Measurements from ENCODE around the gene SORCS2.
"Not testable (repeated sequence)": the region's sequence is repeated elsewhere in the genome, so short reads cannot be mapped to it uniquely, and the experiment has no call there.

The SORCS2 gene

DNA sequence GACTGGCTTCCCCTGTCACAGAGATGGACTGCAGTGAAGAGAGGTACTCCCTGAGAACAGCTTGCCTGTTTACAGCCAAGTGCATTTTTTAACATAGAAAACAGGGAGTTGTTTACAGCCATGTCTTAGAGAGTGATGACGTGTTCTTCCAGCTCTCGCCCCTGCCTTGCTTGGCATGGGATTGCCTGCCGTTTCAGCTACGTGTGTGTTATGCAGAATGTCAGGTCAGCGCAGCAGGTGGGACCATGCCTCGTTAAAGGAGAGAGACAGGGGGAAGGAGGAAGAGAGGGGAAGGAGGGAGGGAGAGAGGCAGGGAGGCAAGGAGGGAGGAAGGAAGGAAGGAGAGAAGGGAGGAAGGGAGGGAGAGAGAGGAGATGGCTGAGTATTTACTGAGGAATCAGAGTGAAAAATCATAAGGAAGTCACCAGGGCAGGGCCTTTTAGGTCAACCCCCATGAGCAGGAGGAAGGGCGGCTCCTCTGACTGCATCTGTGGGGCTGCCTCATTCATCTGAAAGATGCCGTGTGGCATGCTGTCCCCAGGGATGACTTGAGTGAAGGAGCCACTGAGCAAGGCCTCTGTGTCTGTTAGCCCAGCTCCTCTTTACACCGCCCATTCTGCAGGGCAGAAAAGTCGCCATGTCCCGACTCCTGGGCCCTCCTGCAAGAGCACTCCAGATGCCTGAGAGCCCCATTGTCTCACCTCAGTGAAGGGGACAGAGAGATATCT lies 382.1 kb downstream of the SORCS2 start:
- no peak overlapping the region for H3K4me3 ChIP-seq (ENCODE audit: low read length)
- DNase-seq (ENCODE audit: low read depth, low spot score) = no peak

DNA sequence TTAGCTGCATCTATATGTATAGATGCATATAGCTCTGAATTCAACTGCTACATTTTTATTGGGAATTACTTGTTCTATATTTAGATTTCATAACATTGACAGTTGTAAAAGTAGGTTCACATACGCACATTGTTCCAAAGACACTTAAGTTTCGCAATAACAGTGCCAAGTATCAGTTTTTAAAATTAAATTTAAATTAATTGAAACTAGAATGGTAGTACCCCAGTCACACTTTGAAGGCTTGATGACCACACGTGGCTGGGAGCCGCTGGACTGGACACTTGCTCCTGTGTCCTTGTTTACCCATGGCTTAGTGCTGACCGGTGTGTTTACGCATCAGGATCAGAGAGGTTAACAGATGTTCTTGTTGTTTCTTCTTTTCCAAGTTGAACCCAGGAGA lies 383.1 kb downstream of the SORCS2 start:
- no peak overlapping the region for H3K4me3 ChIP-seq (ENCODE audit: low read length)
- DNase-seq (ENCODE audit: low read depth, low spot score) = no peak

DNA sequence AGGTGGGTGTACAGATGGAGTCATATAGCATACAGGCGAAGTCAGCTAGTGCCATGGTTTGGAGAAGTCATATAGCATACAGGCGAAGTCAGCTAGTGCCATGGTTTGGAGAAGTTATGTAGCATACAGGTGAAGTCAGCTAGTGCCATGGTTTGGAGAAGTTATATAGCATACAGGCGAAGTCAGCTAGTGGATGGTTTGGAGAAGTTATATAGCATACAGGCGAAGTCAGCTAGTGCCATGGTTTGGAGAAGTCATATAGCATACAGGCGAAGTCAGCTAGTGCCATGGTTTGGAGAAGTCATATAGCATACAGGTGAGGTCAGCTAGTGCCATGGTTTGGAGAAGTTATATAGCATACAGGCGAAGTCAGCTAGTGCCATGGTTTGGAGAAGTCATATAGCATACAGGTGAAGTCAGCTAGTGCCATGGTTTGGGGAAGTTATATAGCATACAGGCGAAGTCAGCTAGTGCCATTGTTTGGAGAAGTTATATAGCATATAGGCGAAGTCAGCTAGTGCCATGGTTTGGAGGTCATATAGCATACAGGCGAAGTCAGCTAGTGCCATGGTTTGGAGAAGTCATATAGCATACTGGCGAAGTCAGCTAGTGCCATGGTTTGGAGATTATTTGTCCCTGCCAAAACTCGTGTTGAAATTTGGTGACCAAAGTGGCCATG lies 385.2 kb downstream of the SORCS2 start:
- not testable (repeated sequence) for H3K4me3 ChIP-seq (ENCODE audit: low read length); DNase-seq (ENCODE audit: low read depth, low spot score)

DNA sequence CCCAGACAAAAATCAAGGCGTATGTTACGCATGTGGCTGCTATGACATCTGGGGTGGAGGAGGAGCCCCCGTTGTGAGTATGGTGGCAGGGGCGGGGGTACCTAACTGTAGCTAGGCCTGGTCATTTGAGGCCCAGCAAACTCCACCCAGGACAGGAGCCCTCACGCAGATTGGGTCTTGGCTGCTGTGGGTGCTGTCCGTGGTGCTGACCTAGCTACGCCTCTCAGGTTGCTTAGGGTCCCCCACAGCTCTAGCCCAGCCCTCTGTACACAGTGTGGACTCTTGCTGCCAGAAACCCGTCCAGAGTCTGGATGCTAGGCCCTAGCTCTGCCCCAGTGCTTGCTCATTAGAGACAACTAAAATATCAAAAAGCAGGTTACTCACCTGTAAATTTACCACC lies 389.1 kb downstream of the SORCS2 start:
- no peak overlapping the region for H3K4me3 ChIP-seq (ENCODE audit: low read length)
- peak; percentile 28 for DNase-seq (ENCODE audit: low read depth, low spot score)

DNA sequence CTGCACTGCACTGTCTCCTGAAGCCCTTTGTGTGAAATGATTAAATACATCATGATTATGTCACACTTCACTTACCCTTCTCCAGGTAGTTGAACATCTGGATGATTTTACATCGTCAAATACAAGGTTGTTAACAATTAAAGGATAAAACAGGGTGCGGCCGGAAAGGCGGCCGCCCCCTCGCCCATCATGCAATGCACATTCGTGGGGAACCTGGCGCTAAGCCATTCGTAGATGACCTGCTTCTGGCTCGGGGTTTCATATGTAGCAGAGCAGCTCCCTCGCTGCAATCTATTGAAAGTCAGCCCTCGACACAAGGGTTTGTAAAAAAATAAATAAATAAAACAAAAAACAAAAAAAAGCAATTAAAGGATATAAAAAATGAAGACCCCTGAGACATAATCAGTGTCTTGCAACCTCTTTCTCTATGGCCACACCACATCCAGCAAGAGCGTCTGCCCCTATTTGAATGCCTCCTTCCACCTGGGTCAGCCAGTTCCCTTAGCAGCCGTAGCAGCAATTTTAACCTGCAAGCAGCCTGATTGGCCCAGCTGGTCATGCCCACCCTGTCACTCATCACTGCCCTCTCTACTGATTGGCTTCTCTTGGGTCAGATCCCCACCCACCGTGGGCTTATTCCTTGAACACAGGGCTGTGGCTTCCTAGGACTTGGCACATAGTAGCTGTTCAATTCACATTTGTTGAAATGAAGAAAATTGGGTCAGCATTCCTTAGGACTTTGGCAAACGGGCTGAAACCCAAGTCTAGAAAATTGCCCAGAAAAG lies 390.2 kb downstream of the SORCS2 start:
- DNase-seq (ENCODE audit: low read depth, low spot score) = no peak
- no peak overlapping the region for H3K4me3 ChIP-seq (ENCODE audit: low read length)

DNA sequence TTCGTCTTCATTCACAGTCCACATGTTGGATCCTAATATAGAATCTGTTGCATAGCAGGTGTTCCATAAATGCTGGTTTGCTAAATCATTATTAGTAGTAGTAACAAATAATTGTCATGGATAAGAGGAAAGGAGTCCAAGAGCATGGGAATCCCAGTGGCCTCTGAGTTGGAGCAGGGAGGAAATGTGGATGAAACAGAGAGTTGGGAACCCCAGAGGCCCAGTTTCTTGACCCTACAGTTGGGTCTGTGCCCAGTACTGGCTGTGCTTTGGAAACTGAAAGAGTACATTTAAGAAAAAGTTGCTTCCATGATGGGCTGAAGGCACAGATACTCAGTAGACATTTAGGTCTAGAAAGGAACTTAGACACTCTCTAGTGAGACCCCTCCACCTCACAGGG lies 391.8 kb downstream of the SORCS2 start:
- H3K4me3 ChIP-seq (ENCODE audit: low read length) = no peak overlapping the region
- no peak for DNase-seq (ENCODE audit: low read depth, low spot score)

DNA sequence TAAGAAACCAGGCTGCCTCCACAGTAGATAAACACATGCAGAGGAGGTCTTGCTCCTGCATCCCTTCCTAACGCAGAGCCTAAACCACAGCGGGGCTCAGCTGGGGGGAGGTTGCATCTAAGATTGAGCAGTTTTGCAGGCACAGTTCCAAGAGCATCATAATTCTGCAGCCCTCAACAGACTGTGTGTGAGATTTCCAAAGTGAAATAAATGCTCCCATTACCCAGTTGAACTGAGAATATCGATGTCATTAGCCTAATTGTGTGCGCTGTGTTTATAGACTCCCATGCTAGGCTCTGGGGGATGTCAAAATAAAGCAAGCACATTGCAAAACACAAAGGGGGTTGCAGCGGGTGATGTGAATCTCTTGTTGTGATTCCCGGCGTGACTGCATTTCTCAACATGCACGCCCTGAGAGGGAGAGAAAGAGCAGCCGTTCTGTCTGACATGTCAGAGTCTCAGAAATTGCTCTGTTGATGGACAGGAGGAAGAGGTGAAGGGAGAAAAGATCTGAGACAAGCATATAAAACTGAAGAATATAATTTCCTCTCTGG lies 392.3 kb downstream of the SORCS2 start:
- no peak for DNase-seq (ENCODE audit: low read depth, low spot score)
- no peak overlapping the region for H3K4me3 ChIP-seq (ENCODE audit: low read length)

DNA sequence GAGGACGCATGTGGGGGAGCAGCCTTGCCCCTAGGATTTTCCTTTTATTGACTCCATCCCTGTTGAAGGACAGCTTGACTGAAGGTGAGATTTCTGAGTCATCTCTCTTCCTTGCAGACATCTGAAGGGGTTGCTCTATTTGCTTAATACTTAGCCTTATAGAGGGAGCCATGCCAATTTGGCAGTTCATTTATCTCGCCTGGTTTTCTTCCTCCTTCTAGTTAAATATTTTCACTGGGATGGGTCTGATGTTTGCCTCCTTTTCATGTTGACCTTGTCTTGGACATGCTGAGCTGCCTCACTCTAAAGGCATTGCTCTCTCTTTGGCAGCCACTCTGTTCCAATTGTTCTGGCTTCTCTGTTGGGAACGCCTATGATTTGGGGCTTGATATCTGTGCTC lies 393.4 kb downstream of the SORCS2 start:
- no peak for DNase-seq (ENCODE audit: low read depth, low spot score)
- H3K4me3 ChIP-seq (ENCODE audit: low read length) = no peak overlapping the region

DNA sequence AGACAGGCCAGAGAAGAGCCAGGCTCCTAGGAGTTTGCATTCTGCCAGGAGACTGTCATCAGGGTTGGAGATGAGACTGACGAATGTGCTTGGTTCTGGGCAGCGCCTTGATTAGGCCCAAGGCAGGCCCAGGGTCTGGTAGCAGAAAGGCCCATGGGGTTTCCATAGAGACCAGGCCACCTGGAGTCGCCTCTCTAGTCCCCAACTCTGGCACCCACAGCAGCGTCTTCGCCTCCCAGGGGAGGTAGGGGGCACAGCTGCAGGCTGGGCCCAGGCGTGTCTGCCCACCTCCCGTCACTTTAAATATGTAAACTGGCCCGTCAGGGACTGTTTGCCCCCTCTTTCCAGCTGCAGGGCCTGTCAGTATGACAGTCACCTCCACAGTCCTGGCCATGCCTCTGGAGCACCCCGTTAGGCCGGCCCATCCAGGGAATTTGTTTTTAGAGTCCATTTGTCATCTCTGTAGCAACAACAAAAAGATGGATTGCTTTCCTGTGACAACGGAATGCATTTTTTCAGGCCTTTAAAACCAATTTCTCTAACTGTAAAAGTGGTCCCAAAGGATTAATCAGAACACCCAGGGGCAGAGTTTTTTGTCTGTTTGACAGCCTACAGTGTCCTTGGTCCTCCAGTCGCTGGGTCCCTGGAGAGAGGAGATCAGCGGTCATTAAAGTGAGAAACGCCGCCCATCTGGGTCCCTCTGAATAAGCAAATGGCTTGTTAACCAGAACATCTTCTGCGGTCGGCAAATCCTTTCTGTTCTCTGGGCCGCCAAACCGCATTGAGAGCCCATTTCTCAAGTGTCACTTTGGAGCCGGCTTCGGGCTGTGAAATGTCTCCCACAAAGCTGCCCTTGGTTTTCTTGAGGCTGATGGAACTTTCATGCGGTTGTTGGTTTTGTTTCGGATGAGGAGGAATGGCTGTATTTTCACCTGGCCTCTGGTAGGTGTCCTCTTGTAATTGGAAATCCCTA lies 395.4 kb downstream of the SORCS2 start:
- DNase-seq (ENCODE audit: low read depth, low spot score) = no peak
- no peak overlapping the region for H3K4me3 ChIP-seq (ENCODE audit: low read length)

DNA sequence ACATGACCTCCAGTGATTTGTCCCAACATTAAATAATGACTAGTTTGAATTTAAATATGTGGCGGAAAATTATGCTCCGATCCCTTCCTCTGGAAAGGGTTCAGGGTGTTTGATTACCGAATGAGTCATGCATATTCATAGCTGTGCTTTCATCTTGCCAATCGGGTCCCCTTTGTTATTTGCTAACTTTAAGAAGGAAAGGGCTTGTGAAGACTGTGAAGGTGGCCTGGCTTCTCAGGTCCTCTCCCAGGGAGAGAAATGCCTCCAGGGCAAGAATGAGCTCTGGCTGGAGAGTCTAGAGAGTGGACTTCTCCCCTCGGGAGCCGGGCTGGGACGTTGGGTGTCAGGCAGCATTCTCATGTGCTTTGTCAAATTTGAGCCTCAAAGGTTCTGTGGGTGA lies 397.9 kb downstream of the SORCS2 start:
- H3K4me3 ChIP-seq (ENCODE audit: low read length) = no peak overlapping the region
- no peak for DNase-seq (ENCODE audit: low read depth, low spot score)

DNA sequence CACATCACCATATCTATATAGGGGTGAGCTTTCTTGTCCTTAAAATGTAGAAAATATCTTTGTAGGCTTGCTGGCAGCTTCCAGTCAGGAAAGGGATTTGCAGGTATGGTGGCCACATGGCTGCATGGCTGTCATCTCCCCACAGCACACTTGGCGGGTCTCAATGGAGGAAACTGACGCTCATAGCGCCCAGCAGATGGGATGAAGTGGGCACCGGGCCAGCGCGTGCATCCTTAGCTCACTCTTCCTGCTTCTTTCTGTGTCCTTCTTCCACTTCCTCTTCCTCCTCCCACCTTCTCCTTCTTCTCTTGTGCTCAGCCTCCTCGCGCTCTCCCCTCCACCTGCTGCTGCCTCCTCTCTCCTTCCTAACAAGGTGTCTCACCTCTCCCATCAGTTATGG lies 398.6 kb downstream of the SORCS2 start:
- DNase-seq (ENCODE audit: low read depth, low spot score) = no peak
- H3K4me3 ChIP-seq (ENCODE audit: low read length) = no peak overlapping the region

DNA sequence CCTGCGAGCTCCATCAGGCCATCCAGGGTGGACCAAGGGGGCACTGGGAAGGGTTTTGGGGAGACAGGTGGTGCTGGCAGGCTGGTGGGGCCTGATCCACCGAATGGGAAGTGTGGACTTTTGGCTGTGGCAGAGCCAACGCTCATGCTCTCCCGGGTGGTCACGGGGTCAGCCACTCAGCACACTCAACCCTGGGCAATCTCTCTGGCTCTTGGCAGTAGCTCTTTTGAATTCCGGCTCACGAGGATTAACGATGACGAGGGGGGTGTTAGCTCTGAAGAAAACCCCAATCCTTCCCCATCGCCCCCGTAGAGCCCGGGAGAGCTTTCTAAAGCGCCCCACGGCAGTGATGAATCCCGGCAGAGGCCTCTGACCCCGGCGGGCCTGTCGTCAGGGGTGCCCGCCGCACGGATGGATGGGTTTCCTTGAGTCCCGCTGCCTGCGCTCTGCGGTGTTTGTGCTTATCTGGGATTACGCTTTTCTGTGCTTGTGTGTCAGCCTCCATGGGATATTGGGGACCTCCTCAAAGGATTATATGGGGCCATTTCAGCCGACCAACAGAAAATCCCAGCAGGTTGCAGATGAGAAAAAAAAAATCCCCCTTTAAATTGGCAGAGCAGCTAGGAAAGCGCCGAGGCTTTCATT lies 399.2 kb downstream of the SORCS2 start:
- no peak overlapping the region for H3K4me3 ChIP-seq (ENCODE audit: low read length)
- no peak for DNase-seq (ENCODE audit: low read depth, low spot score)

DNA sequence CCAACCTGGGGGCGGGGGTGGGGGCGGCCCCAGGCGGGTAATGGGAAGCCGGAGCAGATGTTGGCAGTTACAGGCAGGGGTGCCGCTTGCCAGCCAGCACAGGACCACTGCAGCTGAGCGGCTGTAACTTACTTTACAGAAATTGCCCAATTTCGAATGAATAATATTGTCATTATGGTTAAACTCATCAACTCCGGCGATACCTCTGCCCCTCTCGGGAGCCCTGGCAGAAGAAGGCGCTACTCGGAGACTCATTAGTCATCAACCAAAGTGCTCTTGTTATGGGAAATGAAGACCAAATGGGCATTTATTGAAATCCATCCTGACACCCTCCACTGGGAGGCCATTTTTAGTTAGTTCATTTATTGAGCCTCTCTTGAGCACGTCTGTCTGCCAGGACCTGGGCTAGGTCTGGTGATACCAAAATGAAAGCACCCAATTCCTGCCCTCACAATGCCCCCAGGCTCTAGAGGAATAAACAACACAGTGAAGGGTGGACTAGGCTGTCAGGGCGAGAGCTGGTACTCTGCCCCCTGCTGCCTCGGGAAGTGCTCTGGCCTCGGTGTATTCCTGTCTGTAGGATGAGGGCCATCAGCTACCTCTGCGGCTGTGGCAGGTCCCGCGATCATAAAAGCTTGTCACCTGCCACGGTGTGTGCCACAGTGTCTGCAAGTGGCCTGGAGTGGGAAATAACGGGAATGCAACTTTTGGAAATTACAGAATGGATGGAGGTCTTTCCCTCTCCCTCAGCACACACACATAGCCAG lies 401.5 kb downstream of the SORCS2 start:
- DNase-seq (ENCODE audit: low read depth, low spot score) = no peak
- H3K4me3 ChIP-seq (ENCODE audit: low read length) = no peak overlapping the region

DNA sequence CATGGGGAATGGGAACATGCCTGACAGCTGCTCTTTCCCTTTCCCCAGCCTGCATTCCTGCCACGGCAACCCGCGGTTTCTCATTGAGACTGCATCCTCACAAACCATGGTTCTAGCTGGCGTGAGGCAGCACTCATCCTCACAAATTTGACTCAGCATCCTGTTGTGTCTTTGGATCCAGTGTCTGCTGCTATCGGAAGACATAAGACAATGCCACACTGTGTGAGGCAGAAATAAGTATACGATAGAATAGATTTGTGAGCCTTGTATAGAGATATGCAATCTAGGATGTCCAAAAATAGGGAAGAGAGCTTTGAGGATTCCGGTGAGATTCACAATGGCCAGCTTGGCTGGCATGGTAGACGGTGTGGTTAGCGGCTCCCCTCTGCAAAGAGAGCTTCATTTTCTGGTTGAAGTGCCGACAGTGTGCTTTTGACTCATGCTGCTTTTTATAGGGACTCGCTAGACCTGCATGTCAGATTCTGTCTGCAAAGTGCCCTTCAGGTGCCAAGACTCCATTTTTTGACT lies 403.7 kb downstream of the SORCS2 start:
- DNase-seq (ENCODE audit: low read depth, low spot score) = no peak
- H3K4me3 ChIP-seq (ENCODE audit: low read length) = no peak overlapping the region

DNA sequence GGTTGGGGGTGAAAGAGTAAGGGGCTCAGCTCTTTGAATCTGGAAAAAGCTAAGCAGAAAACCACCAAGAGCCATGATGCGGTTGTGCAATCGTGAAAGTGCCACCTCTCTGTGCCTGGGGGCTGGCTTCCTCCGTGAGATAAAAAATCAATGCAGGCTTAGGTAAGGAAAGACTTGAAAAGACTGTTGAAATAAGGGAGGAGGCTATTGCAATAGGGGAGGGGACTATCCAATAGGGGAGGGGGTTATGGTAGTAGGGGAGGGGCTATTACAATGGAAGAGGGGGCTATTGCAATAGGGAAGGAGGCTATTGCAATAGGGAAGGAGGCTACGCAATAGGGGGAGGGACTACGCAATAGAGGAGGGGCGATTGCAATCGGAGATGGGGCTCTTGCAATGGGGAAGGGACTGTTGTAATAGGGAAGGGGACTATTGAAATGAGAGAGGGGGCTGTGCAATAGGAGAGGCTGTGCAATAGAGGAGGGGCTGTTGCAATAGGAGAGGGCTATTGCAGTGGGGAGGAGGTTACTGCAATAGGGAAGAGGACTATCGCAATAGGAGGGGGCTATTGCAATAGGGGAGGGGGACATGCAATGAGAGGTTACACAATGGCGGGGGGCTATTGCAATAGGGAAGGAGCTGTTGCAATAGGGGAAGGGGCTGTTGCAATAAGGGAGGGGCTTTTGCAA lies 404.7 kb downstream of the SORCS2 start:
- no peak overlapping the region for H3K4me3 ChIP-seq (ENCODE audit: low read length)
- DNase-seq (ENCODE audit: low read depth, low spot score) = no peak

DNA sequence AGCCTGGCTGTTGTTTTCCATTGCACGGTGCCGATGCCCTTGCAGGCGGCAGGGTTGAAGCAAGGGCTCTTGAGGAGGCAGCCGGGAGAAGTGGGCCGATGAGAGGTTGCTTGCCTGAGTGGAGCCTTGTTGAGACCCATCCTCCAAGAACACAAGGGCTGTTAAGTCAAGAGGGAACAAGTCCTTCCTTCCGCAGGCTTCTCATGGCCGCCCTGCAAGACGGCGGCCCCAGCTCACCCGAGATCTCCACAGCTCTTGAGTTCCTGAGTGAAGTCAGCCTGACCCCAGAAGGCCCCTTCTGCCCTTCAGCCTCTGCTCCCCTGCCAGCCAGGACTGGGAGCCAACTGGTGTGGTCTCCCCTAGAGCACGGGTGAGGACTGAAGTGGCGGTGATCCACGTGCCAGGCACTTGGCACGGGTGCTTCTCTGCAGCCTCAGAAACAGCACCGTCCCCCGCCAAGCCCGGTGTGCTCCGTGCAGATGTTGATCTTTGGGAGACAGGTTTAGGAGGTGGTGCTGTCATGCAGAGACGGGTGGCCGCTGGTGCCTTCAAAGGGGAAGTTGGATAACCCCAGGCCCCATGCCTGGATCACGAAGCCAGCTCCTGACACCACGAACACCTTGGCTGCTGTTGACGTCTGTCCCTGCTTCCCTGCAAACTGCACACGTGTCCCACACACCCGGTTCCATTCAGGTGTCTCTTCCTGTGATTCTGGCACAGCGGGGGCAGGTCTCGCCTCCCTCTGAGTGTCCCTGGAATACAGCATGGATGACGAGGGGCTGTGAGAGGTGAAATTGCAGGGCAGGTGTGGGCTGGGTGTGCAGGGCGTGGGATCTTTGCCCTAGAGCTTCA lies 406.8 kb downstream of the SORCS2 start:
- DNase-seq (ENCODE audit: low read depth, low spot score) = no peak
- H3K4me3 ChIP-seq (ENCODE audit: low read length) = no peak overlapping the region

All from Jurkat, Clone E6-1 (cell line).